ENCODE results near the gene IHH.

Gene IHH

GRCh38 chr2:219087361-219087760 is 26.6 kb upstream of the IHH start:
- no peak for DNase-seq (ENCODE audit: low read depth in 1 of 2, low spot score in 1 of 2)
- in situ Hi-C loops (cut with HindIII; ENCODE audit: low pct_unique_long_range_greater_than_20kb, low sequenced_read_pairs) = no loop called here
- TF ChIP-seq JUND (IDR thresholded peaks at IDR 0.05; ENCODE audit: low read depth) = no peak

GRCh38 chr2:219086196-219086595 is 25.5 kb upstream of the IHH start:
- no peak for DNase-seq (ENCODE audit: low read depth in 1 of 2, low spot score in 1 of 2)
- no peak for TF ChIP-seq JUND (IDR thresholded peaks at IDR 0.05; ENCODE audit: low read depth)
- in situ Hi-C loops (cut with HindIII; ENCODE audit: low pct_unique_long_range_greater_than_20kb, low sequenced_read_pairs) = no loop called here

DNA sequence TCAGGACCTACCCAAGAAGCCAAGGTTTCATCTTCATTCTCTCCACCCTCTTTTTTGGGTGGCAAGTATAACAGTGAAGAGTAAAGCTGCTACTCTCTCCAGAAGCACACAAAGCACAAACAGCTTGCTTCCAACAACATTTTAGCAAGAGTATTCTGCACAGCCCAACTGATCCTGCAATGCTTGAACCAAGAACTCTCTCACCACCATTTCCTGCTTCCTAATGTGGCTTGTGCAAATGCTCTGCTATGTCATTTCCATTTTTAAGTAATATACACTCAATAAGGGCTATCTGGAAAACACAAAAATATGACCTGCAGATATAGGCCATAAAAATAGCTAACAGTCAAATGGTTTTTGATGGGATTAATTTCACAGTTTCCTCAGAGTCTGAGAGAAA is 24.1 kb upstream of the IHH start:
- no peak for DNase-seq (ENCODE audit: low read depth in 1 of 2, low spot score in 1 of 2)
- TF ChIP-seq JUND (IDR thresholded peaks at IDR 0.05; ENCODE audit: low read depth) = no peak
- in situ Hi-C loops (cut with HindIII; ENCODE audit: low pct_unique_long_range_greater_than_20kb, low sequenced_read_pairs) = no loop called here

DNA sequence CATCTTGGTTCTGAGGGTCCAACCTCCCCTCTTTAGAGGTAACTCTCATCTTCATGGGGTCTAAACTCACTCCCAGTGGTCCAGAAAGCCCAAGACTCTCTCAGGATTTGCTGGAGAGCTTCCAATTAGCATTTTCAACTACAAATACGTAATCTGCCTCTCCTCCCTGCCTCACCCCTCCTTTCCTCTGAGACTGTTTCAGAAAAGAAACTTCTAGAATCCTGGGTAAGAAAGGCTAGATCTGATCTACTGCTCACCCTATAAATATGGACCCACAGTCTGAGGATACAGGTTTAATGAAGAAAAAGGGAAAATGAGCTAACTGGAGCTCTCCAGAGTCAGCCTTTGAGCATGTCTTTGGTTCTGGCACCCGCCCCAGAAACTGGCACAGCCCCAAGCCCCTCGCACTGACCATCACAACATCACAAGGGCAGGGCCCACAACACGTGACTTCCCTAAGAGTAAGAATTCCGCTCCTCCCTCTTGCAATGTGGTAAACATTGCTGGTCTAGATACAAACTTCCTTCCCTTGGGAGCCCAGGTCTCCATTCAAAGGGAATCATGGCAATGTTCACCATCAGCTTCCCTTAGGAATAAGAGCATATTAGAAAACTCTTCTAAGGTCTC is 21.7 kb upstream of the IHH start:
- in situ Hi-C loops (cut with HindIII; ENCODE audit: low pct_unique_long_range_greater_than_20kb, low sequenced_read_pairs) = no loop called here
- TF ChIP-seq JUND (IDR thresholded peaks at IDR 0.05; ENCODE audit: low read depth) = no peak
- no peak for DNase-seq (ENCODE audit: low read depth in 1 of 2, low spot score in 1 of 2)

- no peak for DNase-seq (ENCODE audit: low read depth in 1 of 2, low spot score in 1 of 2)
- in situ Hi-C loops (cut with HindIII; ENCODE audit: low pct_unique_long_range_greater_than_20kb, low sequenced_read_pairs) = no loop called here
- TF ChIP-seq JUND (IDR thresholded peaks at IDR 0.05; ENCODE audit: low read depth) = no peak
Measured at GRCh38 chr2:219081701-219082331, 21.1 kb upstream of the IHH start.

DNA sequence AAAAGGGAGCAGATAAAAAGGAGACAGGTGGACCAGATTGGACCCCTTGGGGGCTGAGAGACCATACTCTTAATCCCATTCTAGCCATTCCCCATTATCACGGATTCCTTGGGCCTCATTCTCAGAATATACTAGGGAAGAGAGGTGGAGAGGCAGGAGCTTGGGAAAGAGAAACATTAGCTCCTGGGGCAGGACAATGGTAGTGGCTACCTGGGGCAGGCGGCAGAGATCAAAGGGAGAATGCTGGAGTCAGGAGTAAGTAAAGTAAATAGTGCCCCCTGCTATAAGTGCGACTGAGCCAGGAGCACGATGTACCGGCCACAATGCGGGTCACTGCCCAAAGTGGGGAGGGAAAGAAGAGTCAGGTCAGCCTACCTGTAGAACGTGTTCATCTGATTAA is 20.4 kb upstream of the IHH start:
- TF ChIP-seq JUND (IDR thresholded peaks at IDR 0.05; ENCODE audit: low read depth) = no peak
- in situ Hi-C loops (cut with HindIII; ENCODE audit: low pct_unique_long_range_greater_than_20kb, low sequenced_read_pairs) = no loop called here
- no peak for DNase-seq (ENCODE audit: low read depth in 1 of 2, low spot score in 1 of 2)

- no peak for DNase-seq (ENCODE audit: low read depth in 1 of 2, low spot score in 1 of 2)
- in situ Hi-C loops (cut with HindIII; ENCODE audit: low pct_unique_long_range_greater_than_20kb, low sequenced_read_pairs) = no loop called here
- no peak for TF ChIP-seq JUND (IDR thresholded peaks at IDR 0.05; ENCODE audit: low read depth)
Measured at GRCh38 chr2:219079417-219079816, 18.7 kb upstream of the IHH start.

DNA sequence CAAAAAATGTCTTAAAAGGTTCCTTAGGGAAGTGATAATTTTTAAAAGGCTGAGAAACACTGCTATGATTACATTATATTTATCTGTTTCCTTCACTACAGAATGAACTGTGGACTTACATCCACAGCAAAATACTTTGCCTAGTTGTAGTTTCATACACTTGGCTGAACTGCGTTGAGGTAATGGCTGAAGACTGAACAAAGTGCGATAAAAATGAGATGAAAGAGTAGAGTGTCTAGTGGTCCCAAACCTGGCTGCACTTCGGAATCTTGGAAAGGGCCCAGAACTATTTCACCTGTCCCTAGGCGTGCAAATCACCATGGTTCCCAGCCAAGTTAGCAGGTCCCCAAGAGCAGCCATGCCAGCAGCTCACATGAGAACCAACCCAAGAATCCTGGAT is 18.2 kb upstream of the IHH start:
- no peak for DNase-seq (ENCODE audit: low read depth in 1 of 2, low spot score in 1 of 2)
- in situ Hi-C loops (cut with HindIII; ENCODE audit: low pct_unique_long_range_greater_than_20kb, low sequenced_read_pairs) = no loop called here
- no peak for TF ChIP-seq JUND (IDR thresholded peaks at IDR 0.05; ENCODE audit: low read depth)

GRCh38 chr2:219078126-219078525 is 17.4 kb upstream of the IHH start:
- TF ChIP-seq JUND (IDR thresholded peaks at IDR 0.05; ENCODE audit: low read depth) = no peak
- in situ Hi-C loops (cut with HindIII; ENCODE audit: low pct_unique_long_range_greater_than_20kb, low sequenced_read_pairs) = no loop called here
- DNase-seq (ENCODE audit: low read depth in 1 of 2, low spot score in 1 of 2) = no peak

DNA sequence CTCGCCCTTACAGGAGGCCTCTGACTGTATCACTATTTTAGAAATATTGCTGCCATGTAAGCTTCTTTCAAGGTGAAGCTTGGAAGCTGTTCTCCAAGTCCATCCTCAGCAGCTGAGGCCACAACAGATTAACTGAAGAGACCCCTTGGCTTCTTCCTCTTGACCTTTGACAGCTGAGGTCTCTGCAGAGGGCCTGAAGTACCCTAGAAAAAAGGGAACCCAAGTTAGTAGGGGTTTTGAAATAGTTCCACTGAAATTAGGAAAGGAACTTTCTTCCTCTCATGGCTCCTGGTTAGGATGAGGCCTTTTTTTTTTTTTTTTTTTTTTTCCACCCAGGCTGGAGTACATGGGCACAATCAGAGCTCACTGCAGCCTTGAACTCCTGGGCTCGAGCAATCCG is 15.5 kb upstream of the IHH start:
- no peak for TF ChIP-seq JUND (IDR thresholded peaks at IDR 0.05; ENCODE audit: low read depth)
- in situ Hi-C loops (cut with HindIII; ENCODE audit: low pct_unique_long_range_greater_than_20kb, low sequenced_read_pairs) = no loop called here
- no peak for DNase-seq (ENCODE audit: low read depth in 1 of 2, low spot score in 1 of 2)

GRCh38 chr2:219073413-219074129 is 12.8 kb upstream of the IHH start:
- no peak for TF ChIP-seq JUND (IDR thresholded peaks at IDR 0.05; ENCODE audit: low read depth)
- DNase-seq (ENCODE audit: low read depth in 1 of 2, low spot score in 1 of 2) = peak in 1 of 2 experiments; percentile 62
- in situ Hi-C loops (cut with HindIII; ENCODE audit: low pct_unique_long_range_greater_than_20kb, low sequenced_read_pairs) = no loop called here

DNA sequence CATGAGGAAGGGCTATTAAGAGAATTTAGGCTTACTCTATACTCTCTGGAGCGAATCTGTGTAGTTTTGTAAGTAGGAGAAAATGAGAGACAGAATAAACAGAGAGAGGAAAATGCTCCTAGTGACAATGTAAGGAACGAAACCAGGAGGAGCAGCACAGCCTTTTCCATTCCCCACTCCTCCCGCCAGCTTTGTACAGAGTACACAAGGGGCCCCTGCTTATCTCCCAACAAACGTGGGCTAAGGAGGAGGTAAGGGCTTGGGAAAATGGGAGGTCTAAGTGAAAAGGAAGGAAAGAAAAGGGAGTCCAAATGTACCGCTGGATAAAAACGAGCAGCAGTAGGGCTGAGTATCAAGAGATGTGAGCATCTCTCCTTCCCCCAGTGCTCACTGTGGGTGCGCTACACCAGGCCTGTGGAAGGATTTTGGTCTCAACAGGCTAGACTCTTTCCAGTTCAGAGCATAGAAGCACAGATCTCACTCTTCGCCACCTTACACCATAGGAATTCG is 12.1 kb upstream of the IHH start:
- no peak for DNase-seq (ENCODE audit: low read depth in 1 of 2, low spot score in 1 of 2)
- in situ Hi-C loops (cut with HindIII; ENCODE audit: low pct_unique_long_range_greater_than_20kb, low sequenced_read_pairs) = no loop called here
- no peak for TF ChIP-seq JUND (IDR thresholded peaks at IDR 0.05; ENCODE audit: low read depth)

DNA sequence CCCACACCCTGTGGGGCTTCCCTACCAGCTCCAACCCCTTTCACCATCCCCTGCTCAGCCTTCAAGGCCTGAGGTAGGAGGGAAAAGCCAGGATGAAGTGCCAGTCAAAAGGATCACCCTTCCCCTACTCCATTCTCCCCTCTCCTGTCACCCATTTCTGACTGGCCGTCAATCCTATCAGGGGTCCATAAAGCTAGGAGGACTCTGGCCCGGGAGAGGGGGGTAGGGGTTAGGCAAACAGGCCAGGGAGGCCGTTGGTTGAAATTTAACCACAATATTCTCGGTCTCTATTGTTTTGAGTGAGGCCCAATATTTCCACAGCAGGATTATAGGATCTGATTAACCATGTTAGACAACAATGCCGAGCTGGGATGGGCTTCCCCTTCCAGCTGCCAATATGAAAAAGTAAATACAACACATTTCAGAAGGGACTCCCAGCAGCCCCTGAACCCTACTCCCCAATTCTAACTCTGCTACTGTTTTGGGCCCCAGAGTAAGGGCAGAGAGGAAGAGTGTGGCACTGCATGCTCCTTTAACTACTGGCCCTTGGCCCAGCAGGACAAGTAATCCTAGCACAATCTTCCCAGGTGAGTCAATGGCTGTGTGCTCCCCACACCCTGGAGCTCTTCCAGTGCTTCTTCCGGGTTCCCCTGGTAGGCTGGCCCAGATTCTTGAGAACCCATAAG is 10.6 kb upstream of the IHH start:
- TF ChIP-seq JUND (IDR thresholded peaks at IDR 0.05; ENCODE audit: low read depth) = no peak
- DNase-seq (ENCODE audit: low read depth in 1 of 2, low spot score in 1 of 2) = no peak
- in situ Hi-C loops (cut with HindIII; ENCODE audit: low pct_unique_long_range_greater_than_20kb, low sequenced_read_pairs) = no loop called here
